Aortic smooth muscle cell (primary cell): ENCODE results near the gene EDN1. TPM values are rescaled to one million over a fixed set of nuclear protein-coding genes. Genes with fewer than 3 reads are reported as not detected.

Experiments
- total RNA-seq: library from RNA; depleted of rRNA; stranded (reverse); fragments of >200 nt; gene quantifications from 2 replicates; pipeline ENCODE4 v1.2.3, GENCODE V29; 2014

EDN1 gene
- total RNA-seq = 5.2 and 28.5 TPM in 2 replicates

DNA sequence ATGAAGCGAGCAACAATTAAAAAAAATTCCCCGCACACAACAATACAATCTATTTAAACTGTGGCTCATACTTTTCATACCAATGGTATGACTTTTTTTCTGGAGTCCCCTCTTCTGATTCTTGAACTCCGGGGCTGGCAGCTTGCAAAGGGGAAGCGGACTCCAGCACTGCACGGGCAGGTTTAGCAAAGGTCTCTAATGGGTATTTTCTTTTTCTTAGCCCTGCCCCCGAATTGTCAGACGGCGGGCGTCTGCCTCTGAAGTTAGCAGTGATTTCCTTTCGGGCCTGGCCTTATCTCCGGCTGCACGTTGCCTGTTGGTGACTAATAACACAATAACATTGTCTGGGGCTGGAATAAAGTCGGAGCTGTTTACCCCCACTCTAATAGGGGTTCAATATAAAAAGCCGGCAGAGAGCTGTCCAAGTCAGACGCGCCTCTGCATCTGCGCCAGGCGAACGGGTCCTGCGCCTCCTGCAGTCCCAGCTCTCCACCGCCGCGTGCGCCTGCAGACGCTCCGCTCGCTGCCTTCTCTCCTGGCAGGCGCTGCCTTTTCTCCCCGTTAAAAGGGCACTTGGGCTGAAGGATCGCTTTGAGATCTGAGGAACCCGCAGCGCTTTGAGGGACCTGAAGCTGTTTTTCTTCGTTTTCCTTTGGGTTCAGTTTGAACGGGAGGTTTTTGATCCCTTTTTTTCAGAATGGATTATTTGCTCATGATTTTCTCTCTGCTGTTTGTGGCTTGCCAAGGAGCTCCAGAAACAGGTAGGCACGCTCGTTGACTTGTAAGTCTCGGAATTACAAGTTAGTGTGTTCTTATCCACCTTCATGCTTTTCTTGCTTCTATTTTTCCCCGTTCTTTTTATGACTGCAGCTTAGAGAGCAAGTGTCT is at the start of gene EDN1:
Gene EDN1, plus strand, starts transcription at position 429 of the 888 bp plus-strand sequence. Its CDS starts 269 bp downstream, at position 698.

